Gastroesophageal sphincter (tissue), 4 donors: ENCODE measurements around the gene AMDHD2. TPM values are rescaled to one million over a fixed set of nuclear protein-coding genes. Genes with fewer than 3 reads are reported as not detected.

Source experiments
- ATAC-seq: fragments of 150-250 bp; one replicate; pipeline ENCODE4 v1.9.1; 2016; ENCODE audit warnings: mild to moderate bottlenecking, moderate library complexity
- H3K27ac ChIP-seq, 4 donors: fragments of 200-600 bp; sonication (generic) in 3 of 4; 1 replicate in 3 of 4; 2 replicates in 1 of 4; pipeline ENCODE4 v1.5.1; 2016 to 2019
- H3K27me3 ChIP-seq: fragments of 200-600 bp; sonication (generic); one replicate; pipeline ENCODE4 v1.5.1; 2019
- H3K36me3 ChIP-seq, 2 donors: fragments of 200-600 bp; sonication (generic); one replicate each; pipeline ENCODE4 v1.5.1; 2019; ENCODE audit warnings: control low read depth in 1 of 2
- H3K4me1 ChIP-seq, 3 donors: fragments of 200-600 bp; sonication (generic); 1 replicate in 2 of 3; 2 replicates in 1 of 3; pipeline ENCODE4 v1.5.1; 2016 to 2019; ENCODE audit warnings: control low read depth in 2 of 3
- H3K4me3 ChIP-seq, 2 donors: fragments of 200-600 bp; sonication (generic); one replicate each; pipeline ENCODE4 v1.5.1; 2019; ENCODE audit warnings: mild to moderate bottlenecking in 1 of 2, moderate library complexity in 1 of 2
- H3K9me3 ChIP-seq, 3 donors: fragments of 200-600 bp; sonication (generic); one replicate each; pipeline ENCODE4 v1.5.1; 2017 to 2019; ENCODE audit warnings: control low read depth in 2 of 3
- CTCF ChIP-seq, 4 experiments: fragments of 200-600 bp in 2 of 4; fragments of 450-650 bp in 2 of 4; sonication (generic) in 1 of 4; IDR thresholded peaks; one replicate each; pipeline ENCODE4 v1.5.1; 2017 to 2019; ENCODE audit warnings: antibody characterized with exemption in 4 of 4, mild to moderate bottlenecking in 2 of 4, moderate library complexity in 2 of 4
- EP300 ChIP-seq: sonication (generic); formaldehyde crosslinking; IDR thresholded peaks from one replicate; pipeline ENCODE4 v1.6.1; 2017; ENCODE audit warnings: antibody characterized with exemption, mild to moderate bottlenecking
- POLR2A ChIP-seq, 2 donors: fragments of 450-650 bp; IDR thresholded peaks; one replicate each; pipeline ENCODE4 v1.6.1; 2017; ENCODE audit warnings: antibody characterized with exemption in 2 of 2, mild to moderate bottlenecking in 2 of 2, moderate library complexity in 1 of 2
- POLR2AphosphoS5 ChIP-seq: sonication (generic); formaldehyde crosslinking; IDR thresholded peaks from one replicate; pipeline ENCODE4 v1.6.1; 2017; ENCODE audit warnings: antibody characterized with exemption
- WGBS, 2 donors: methylation state at CpG; one replicate each; pipeline ENCODE4 v1.1.5; 2018; ENCODE audit warnings: low coverage in 1 of 2; 5-methylcytosine and 5-hydroxymethylcytosine counted together
- total RNA-seq, 4 donors: library from RNA; depleted of rRNA; stranded (reverse); fragments of >200 nt; gene quantifications; one replicate each; pipeline ENCODE4 v1.1.0, GENCODE V29; 2016

The AMDHD2 gene
- total RNA-seq, 4 donors from 2014 or later, result 14.0 to 29.1 (median 23.4) TPM

- 0 to 5% methylated on average over 4 to 11 of the region's 122 CpGs for WGBS, 2 donors
- TF ChIP-seq EP300, result no peak
- TF ChIP-seq POLR2AphosphoS5, result peak; percentile 93
- peak in 1 of 4 experiments; percentile 20 for TF ChIP-seq CTCF (IDR thresholded peaks at IDR 0.05)
- TF ChIP-seq POLR2A (IDR thresholded peaks at IDR 0.05), result peak; percentile 90 to 96
- Histone ChIP-seq H3K27me3 (no peaks in the 10 kb centered on the region), H3K9me3 (no peaks in the 10 kb centered on the region), H3K4me3 (peak within 1 kb of the TSS; percentile 82 to 97), H3K36me3 (no peaks in the 10 kb centered on the region), H3K27ac (peak within 1 kb of the TSS; percentile 94 to 98 (median 96)), H3K4me1 (peaks cover 0 to 66% (median 49%) of the 10 kb centered on the region in 3 donors)
- ATAC-seq, result peak; percentile 90
These were observed 6.5 kb upstream of the AMDHD2 start, which contains the start of gene ATP6V0C for GRCh38 chr16:2513405-2514332. TSS of gene ATP6V0C (plus strand) at chr16:2513952. CDS start at chr16:2514104, 152 bp downstream.

DNA sequence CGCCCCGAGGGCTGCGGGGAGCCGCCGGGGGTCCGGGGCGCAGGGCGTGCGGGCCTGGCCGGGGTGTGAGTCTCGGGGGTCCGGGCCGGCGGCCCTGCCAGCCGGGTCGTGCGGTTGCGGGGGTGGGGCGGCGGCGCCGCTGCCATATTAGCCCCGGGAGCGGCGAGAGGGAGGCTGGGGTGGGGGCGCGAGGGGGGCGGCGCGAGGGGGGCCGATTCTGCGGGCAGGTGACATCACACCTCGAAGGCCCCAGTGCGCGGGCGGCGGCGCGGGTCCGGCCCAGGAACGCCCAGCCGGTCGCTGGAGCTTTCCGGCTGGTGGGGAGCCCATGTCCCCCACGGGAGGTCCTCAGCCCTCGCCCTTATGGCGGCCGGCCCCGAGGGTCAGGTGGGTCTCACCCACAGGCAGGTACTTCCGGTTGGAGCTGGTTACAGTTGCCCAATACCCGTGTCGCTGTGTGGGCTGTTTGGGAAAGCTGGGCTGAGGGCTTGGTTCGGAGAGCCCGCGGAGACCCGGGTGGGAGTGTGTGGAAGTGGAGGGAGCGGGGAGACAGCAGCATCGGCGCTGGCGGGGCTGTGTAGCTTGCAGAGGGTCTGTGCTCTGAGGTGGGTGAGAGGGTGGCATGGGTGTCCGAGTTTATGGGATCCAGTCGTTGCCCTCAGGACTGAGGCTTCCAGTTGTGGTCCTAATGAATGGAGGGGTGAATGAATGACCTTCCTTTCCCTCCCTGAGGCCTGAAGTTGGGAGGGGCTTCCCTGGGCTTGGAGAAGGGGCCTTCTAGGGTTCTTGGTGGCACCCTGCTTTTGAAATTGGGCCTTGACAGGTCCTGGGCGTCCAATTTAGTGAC lies 5.6 kb upstream of the AMDHD2 start:
- H3K36me3 ChIP-seq, result peaks cover 0 to 7% of the 10 kb centered on the region in 2 donors
- no peak for ATAC-seq
- WGBS, 2 donors, result 0% methylated on average over 5 of the region's 63 CpGs; no CpG with 5 or more reads in 1 of the 2 donors
- TF ChIP-seq EP300 (no peak), CTCF (IDR thresholded peaks at IDR 0.05) (no peak), POLR2AphosphoS5 (no peak), POLR2A (IDR thresholded peaks at IDR 0.05) (no peak)
- peak overlapping the region; percentile 82 to 97 for H3K4me3 ChIP-seq
- H3K27ac ChIP-seq, result peak overlapping the region; percentile 94 to 98 (median 96)
- peaks cover 0 to 75% (median 58%) of the 10 kb centered on the region in 3 donors for H3K4me1 ChIP-seq
- no peaks in the 10 kb centered on the region for H3K9me3 ChIP-seq
- no peaks in the 10 kb centered on the region for H3K27me3 ChIP-seq

GRCh38 chr16:2515180-2515851 lies 4.9 kb upstream of the AMDHD2 start:
- H3K4me1 ChIP-seq, result peaks cover 0 to 80% (median 60%) of the 10 kb centered on the region in 3 donors
- peaks cover 0 to 10% of the 10 kb centered on the region in 2 donors for H3K36me3 ChIP-seq
- TF ChIP-seq POLR2AphosphoS5 (no peak), POLR2A (IDR thresholded peaks at IDR 0.05) (no peak), CTCF (IDR thresholded peaks at IDR 0.05) (no peak), EP300 (no peak)
- H3K9me3 ChIP-seq, result no peaks in the 10 kb centered on the region
- H3K27ac ChIP-seq, result peak overlapping the region; percentile 94 to 98 (median 96)
- no peaks in the 10 kb centered on the region for H3K27me3 ChIP-seq
- peak overlapping the region; percentile 82 to 97 for H3K4me3 ChIP-seq
- WGBS, 2 donors, result 16 to 37% methylated on average over 6 to 7 of the region's 14 CpGs
- no peak for ATAC-seq

GRCh38 chr16:2516391-2517240 lies 3.6 kb upstream of the AMDHD2 start:
- TF ChIP-seq POLR2AphosphoS5, result no peak
- peak overlapping the region in 3 of 4 donors; percentile 40 to 98 (median 96) for H3K27ac ChIP-seq
- H3K27me3 ChIP-seq, result no peaks in the 10 kb centered on the region
- no peaks in the 10 kb centered on the region for H3K9me3 ChIP-seq
- peaks cover 0 to 84% (median 67%) of the 10 kb centered on the region in 3 donors for H3K4me1 ChIP-seq
- peaks cover 0 to 10% of the 10 kb centered on the region in 2 donors for H3K36me3 ChIP-seq
- peak overlapping the region in 1 of 2 donors; percentile 97 for H3K4me3 ChIP-seq
- 58 to 66% methylated on average over 7 to 9 of the region's 11 CpGs for WGBS, 2 donors
- ATAC-seq, result no peak
